ENCODE data around the gene SLC31A1. TPM values are rescaled to one million over a fixed set of nuclear protein-coding genes. Genes with fewer than 3 reads are reported as not detected.

The SLC31A1 gene
- total and polyA plus RNA-seq, 12 donors, result 10.2 to 105 (median 28.4) TPM

GRCh38 chr9:113269355-113269754 lies 48.0 kb downstream of the SLC31A1 start:
- Histone ChIP-seq H3K27ac (no peak overlapping the region), H3K4me3 (no peak overlapping the region), H3K36me3 (replicated peaks in 1 of 2) (peaks cover 0 to 50% of the 10 kb centered on the region in 2 donors), H3K4me1 (replicated peaks in 1 of 2) (peaks cover 0 to 12% of the 10 kb centered on the region in 2 donors), H3K9me3 (replicated peaks in 1 of 3) (no peaks in the 10 kb centered on the region), H3K27me3 (no peaks in the 10 kb centered on the region)
- no peak for DNase-seq
- intact Hi-C loops (cut with DNase I), result no loop called here
- no peak for TF ChIP-seq CTCF (IDR thresholded peaks at IDR 0.05)
- no peak for TF ChIP-seq POLR2A (IDR thresholded peaks at IDR 0.05)
- WGBS, 4 donors, result 83 to 95% (median 92%) methylated on average over 2 of the region's 2 CpGs

DNA sequence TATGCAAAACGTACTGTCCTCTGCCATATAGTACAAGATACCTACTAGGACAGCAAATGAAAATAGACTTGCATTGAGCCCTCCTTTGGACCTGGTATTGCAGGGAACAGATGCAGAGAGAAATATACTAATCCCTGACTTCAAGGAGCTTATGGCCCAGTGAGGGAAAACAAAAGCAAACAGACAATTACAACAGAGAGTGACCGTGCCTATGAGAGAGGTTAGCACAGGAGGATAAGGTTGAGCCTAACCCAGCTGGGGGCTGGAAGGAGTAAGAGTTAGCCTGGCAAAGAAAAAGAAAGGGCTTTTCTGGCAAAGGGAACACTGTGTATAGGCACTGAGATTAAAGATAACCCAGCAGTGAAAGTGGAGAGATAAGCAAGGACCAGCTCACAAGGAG lies 48.5 kb downstream of the SLC31A1 start:
- 86 to 95% (median 93%) methylated on average over 2 of the region's 2 CpGs for WGBS, 4 donors
- DNase-seq, result no peak
- intact Hi-C loops (cut with DNase I), result no loop called here
- Histone ChIP-seq H3K9me3 (replicated peaks in 1 of 3) (no peaks in the 10 kb centered on the region), H3K4me3 (no peak overlapping the region), H3K27me3 (no peaks in the 10 kb centered on the region), H3K36me3 (replicated peaks in 1 of 2) (peaks cover 0 to 50% of the 10 kb centered on the region in 2 donors), H3K4me1 (replicated peaks in 1 of 2) (peaks cover 0 to 16% of the 10 kb centered on the region in 2 donors), H3K27ac (no peak overlapping the region)
- no peak for TF ChIP-seq POLR2A (IDR thresholded peaks at IDR 0.05)
- no peak for TF ChIP-seq CTCF (IDR thresholded peaks at IDR 0.05)

DNA sequence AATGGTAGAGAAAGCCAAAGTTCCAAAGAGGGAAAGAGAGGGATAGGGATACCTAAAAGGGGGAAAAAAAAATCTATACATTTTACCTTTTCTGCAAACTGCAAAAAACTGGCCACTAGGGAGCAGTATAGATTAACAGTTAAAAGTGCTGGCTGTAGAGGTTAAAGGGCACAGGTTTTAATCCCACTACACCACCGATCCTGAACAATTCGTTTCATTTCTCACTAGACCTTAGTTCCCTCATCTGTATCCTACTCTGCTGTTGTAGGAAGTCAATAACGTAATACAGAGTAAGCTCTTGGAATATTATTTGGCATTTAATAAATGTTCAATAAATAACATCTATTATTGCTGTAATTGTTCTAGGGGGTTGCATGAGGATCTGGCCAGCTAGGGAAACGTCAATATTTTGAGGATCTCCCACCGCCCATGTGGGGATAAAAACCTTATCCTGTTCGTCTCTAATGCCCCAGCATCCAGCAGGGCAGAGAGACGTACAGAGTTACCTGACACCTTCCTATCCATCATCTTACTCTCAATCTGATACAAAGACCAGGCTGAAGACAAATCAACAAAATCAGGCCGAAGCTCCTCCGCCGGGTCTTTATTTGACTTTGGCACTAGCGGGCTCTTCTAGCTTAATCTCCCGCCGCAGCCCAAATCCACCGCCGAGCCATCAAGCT lies 53.3 kb downstream of the SLC31A1 start:
- H3K27ac ChIP-seq, result peak overlapping the region; percentile 88 to 97 (median 92)
- TF ChIP-seq CTCF (IDR thresholded peaks at IDR 0.05) (peak; percentile 54 to 78 (median 66)), POLR2A (IDR thresholded peaks at IDR 0.05) (no peak)
- H3K9me3 ChIP-seq (replicated peaks in 1 of 3), result no peaks in the 10 kb centered on the region
- peaks cover 0 to 39% of the 10 kb centered on the region in 2 donors for H3K36me3 ChIP-seq (replicated peaks in 1 of 2)
- no peaks in the 10 kb centered on the region for H3K27me3 ChIP-seq
- H3K4me1 ChIP-seq (replicated peaks in 1 of 2), result peaks cover 7 to 38% of the 10 kb centered on the region in 2 donors
- 0 to 2% (median 0%) methylated on average over 10 to 15 of the region's 15 CpGs for WGBS, 4 donors
- H3K4me3 ChIP-seq, result peak overlapping the region; percentile 19 to 78 (median 57)
- peak in 3 of 7 donors; percentile 25 to 31 (median 28) for DNase-seq
- intact Hi-C loops (cut with DNase I), result no loop called here

DNA sequence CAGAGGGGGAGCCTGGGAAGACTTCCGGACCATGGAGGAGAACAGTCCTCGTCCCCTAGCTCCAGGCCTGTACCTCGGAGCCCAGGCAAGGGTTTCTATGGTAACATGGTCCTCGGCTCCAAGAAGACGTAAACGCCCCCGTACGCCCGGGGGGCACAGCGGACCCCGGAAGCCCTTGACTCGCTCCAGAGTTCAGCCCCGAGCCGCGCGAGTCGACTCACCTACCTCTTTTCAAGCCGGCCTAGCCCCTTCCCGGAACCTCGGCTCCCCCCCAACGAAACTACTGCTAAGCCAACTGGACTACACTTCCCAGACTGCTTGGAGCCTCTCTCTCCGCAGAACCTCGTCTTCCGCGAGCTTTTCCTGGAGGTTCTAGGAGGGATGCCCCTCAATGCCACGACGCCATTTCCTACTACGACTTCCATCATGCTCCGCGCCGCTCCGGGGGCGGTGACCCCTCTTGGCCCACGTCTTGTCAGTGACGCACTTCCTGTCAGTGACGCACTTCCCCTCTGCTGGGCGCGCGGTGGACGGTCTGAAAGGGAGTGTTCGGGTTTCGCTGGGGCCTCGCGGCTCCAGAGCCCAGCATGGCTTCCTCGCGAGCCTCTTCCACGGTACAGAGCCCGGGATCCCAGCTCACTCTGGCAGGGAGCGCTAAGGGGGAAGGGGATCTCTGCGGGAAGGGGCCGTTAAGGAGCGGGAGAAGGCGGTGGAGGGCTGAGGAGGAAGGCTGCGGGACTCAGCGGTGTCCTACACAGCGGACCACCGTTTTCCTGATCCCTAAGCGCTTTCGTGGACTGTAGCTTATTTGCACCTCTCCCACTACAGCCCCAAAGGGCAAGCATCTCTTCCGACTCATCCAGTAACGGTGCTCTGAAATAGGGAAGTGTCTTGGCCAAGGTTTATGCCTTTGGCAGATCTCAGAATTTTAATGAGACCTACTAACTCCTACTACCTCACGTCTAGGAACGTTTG lies 54.1 kb downstream of the SLC31A1 start, which contains the start of the genes CDC26 and PRPF4:
TSS of gene CDC26 (minus strand) at position 416 of the 975 bp plus-strand sequence. CDS start 3,065 bp downstream, outside the sequence.
TSS of gene PRPF4 (plus strand) at position 502 of the 975 bp plus-strand sequence. CDS start at position 588, 86 bp downstream.
- WGBS, 4 donors, result 0 to 6% (median 0%) methylated on average over 34 to 63 of the region's 63 CpGs
- intact Hi-C loops (cut with DNase I), result no loop called here
- H3K36me3 ChIP-seq (replicated peaks in 1 of 2), result peaks cover 0 to 39% of the 10 kb centered on the region in 2 donors
- H3K4me1 ChIP-seq (replicated peaks in 1 of 2), result peaks cover 7 to 34% of the 10 kb centered on the region in 2 donors
- H3K4me3 ChIP-seq, result peak within 1 kb of the TSS; percentile 42 to 89 (median 75)
- H3K9me3 ChIP-seq (replicated peaks in 1 of 3), result no peaks in the 10 kb centered on the region
- peak; percentile 96 to 99 (median 98) for DNase-seq
- peak in 1 of 6 experiments; percentile 1 for TF ChIP-seq CTCF (IDR thresholded peaks at IDR 0.05)
- TF ChIP-seq POLR2A (IDR thresholded peaks at IDR 0.05), result peak; percentile 94
- H3K27ac ChIP-seq, result peak within 1 kb of the TSS; percentile 88 to 97 (median 92)
- no peaks in the 10 kb centered on the region for H3K27me3 ChIP-seq

Measured in adrenal gland (tissue), 12 donors.